DMS 273 treated with DMSO at 0.1 percent for 48 hours (cell line): ENCODE results near the gene PLXNA4.

Experiments used
- DNase-seq: peaks from one replicate; lab custom pipeline; 2025; lab: John Stamatoyannopoulos, UW

The PLXNA4 gene

GRCh38 chr7:132388688-132389087 is 187.6 kb downstream of the PLXNA4 start:
- no peak for DNase-seq

GRCh38 chr7:132387596-132387995 is 188.7 kb downstream of the PLXNA4 start:
- no peak for DNase-seq

GRCh38 chr7:132386201-132386681 is 190.0 kb downstream of the PLXNA4 start:
- DNase-seq = no peak

- DNase-seq = no peak
These were observed 192.3 kb downstream of the PLXNA4 start for GRCh38 chr7:132383962-132384361.

- DNase-seq = no peak
These were observed 194.4 kb downstream of the PLXNA4 start for GRCh38 chr7:132381742-132382472.

GRCh38 chr7:132380059-132380458 is 196.2 kb downstream of the PLXNA4 start:
- DNase-seq = no peak

GRCh38 chr7:132379292-132379691 is 197.0 kb downstream of the PLXNA4 start:
- no peak for DNase-seq

GRCh38 chr7:132377703-132378584 is 198.3 kb downstream of the PLXNA4 start:
- no peak for DNase-seq

- no peak for DNase-seq
These were observed 199.3 kb downstream of the PLXNA4 start for GRCh38 chr7:132377015-132377414.

GRCh38 chr7:132376361-132377013 is 199.8 kb downstream of the PLXNA4 start:
- DNase-seq = no peak

GRCh38 chr7:132373879-132374278 is 202.4 kb downstream of the PLXNA4 start:
- DNase-seq = no peak

GRCh38 chr7:132373041-132373440 is 203.2 kb downstream of the PLXNA4 start:
- no peak for DNase-seq

GRCh38 chr7:132371948-132372347 is 204.3 kb downstream of the PLXNA4 start:
- DNase-seq = no peak

- DNase-seq = no peak
These were observed 207.9 kb downstream of the PLXNA4 start for GRCh38 chr7:132368246-132368900.

GRCh38 chr7:132367795-132368194 is 208.5 kb downstream of the PLXNA4 start:
- DNase-seq = no peak

GRCh38 chr7:132367004-132367403 is 209.3 kb downstream of the PLXNA4 start:
- no peak for DNase-seq

- no peak for DNase-seq
These were observed 212.0 kb downstream of the PLXNA4 start for GRCh38 chr7:132364226-132364625.

GRCh38 chr7:132362059-132362458 is 214.2 kb downstream of the PLXNA4 start:
- DNase-seq = no peak

GRCh38 chr7:132361146-132361545 is 215.1 kb downstream of the PLXNA4 start:
- DNase-seq = no peak

GRCh38 chr7:132359743-132360142 is 216.5 kb downstream of the PLXNA4 start:
- DNase-seq = no peak

GRCh38 chr7:132355048-132355447 is 221.2 kb downstream of the PLXNA4 start:
- DNase-seq = no peak

- no peak for DNase-seq
These were observed 221.7 kb downstream of the PLXNA4 start for GRCh38 chr7:132354527-132354926.
